HG02870 (cell line): Measurements from ENCODE around the gene ITFG1.
"Not testable (repeated sequence)": the region's sequence is repeated elsewhere in the genome, so short reads cannot be mapped to it uniquely, and the experiment has no call there.

Experiments used
- ATAC-seq: cut with Tn5 transposase; IDR thresholded peaks from one replicate; pipeline ENCODE4 v1.9.1; 2021; ENCODE audit warnings: mild to moderate bottlenecking, moderate library complexity; ENCODE audit not compliant: unreplicated experiment

Gene ITFG1

GRCh38 chr16:47254756-47255155 is 206.1 kb downstream of the ITFG1 start:
- no peak for ATAC-seq

DNA sequence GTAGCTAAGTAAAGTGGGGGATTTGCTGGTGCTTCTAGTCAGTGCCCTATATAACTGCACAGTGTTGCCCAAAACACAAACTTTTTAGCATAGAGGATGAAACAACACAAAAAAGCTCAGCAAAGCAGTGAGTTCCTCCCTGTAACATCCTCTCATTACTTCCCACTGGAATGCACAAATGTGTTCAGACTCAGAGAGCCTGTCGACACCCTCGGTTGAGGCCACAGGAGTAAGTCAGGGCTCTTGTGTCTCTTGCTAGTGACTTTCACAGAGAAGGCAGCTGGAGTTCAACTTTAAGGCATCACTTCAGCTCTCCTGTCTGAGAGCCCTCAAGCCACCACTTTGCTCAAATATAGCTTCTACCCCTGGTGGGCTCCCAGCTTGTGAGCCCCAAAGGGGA is 209.9 kb downstream of the ITFG1 start:
- no peak for ATAC-seq

DNA sequence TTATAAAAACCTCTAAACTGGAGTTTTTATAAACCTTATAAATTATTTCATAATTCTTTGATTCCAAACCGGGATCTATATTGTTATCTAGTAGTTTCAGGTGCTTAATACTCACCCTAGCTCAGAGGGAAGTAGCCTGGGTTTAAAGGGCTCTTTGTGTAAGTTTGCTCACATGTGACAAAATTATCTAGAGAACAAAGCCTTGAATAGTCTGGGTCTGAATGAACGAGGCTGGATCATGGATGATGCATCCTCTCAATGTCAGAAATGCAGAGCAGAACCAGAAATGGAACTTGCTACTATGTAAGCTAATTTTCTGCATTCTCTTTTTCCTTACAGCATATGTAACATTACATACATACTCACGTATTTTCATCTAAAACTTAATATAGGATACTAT is 213.2 kb downstream of the ITFG1 start:
- no peak for ATAC-seq

DNA sequence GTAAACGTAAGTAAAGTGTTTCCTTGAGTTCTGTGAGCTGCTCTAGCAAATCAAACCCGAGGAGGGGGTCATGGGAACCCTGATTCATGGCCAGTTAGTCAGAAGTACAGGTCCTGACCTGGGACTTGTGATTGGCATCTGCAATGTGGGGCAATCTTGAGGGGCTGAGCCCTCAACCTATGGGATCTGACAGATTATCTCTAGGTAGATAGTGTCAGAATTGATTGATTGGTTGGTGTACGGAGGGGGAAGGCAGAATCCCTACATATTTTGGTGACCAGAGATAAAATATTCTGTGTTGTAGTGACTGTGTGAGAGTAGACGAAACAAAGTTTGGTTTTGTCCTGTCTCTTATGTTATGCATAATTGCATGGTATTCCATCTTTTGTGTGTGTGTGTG is 216.7 kb downstream of the ITFG1 start:
- ATAC-seq: no peak

GRCh38 chr16:47241061-47241460 is 219.8 kb downstream of the ITFG1 start:
- ATAC-seq: no peak

- no peak for ATAC-seq
Measured at GRCh38 chr16:47236716-47237115, 224.1 kb downstream of the ITFG1 start.

- no peak for ATAC-seq
Measured at GRCh38 chr16:47230296-47230695, 230.6 kb downstream of the ITFG1 start.

GRCh38 chr16:47229053-47230050 is 231.5 kb downstream of the ITFG1 start:
- no peak for ATAC-seq

DNA sequence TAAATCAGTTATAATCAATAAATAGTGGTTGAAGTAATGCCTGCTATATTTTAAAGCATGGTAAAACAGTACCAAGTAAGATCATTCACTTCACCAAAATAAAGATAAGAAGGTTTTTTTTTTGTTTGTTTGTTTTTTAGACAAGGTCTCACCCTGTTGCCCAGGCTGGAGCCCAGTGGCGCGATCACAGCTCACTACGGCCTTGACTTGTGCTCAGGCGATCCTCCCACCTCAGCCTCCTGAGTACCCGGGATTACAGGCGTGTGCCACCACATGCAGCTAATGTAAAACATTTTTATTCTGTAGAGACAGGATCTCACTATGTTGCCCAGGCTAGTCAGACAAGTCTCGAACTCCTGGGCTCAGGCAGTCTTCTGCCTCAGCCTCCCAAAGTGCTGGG is 232.6 kb downstream of the ITFG1 start:
- no peak for ATAC-seq

GRCh38 chr16:47213761-47214440 is 247.0 kb downstream of the ITFG1 start:
- no peak for ATAC-seq

DNA sequence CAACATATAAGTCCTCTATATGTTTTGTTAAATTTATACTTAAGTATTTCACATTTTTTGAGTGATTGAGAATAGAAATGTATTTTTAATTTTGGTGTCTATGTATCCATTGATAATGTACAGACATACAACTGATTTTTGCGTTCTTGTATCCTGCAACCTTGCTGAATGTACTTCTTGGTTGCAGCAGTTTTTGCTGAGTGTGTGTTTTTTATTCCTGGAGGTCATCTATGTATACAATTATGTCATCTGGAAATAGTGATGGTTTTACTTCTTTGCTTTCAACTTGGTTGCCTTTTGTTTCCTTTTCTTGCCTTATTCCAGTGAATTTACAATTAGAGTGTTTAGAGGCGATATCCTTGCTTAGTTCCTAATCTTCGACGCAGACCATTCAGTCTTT is 249.6 kb downstream of the ITFG1 start:
- no peak for ATAC-seq

DNA sequence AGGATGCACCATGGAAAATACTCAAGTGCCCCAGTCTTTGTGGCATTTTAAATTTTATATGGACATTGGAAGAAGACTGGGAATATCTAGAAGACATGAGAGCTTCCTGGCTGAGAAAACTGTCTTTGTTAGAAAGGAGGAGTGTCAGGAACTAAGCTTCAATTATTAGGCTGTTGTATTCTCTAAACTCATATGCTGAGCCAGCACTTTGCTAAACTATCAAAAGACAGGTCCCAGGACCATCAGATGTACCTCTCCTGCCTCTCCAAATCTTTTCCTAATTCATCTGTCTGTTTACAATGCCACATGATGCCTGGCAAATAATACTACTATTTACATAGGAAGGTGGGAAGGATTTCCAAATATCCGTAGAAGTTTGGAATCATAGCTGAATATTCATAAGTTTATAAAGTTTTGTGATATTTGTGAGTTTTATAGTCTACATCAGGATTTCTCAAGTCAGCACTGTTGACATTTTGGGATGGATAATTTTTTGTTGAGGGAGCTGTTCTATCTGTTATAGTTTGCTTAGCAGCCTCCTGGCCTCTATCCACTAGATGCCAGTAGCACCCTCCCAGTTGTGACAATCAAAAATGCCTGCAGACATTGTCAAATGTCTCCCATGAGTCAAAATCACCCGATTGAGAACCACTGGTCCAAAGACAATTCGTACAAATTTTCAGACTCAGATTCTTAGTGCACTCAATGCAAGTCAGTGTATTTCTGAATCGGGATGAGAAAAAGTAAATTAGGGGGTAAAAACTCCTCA is 255.9 kb downstream of the ITFG1 start:
- ATAC-seq: no peak

DNA sequence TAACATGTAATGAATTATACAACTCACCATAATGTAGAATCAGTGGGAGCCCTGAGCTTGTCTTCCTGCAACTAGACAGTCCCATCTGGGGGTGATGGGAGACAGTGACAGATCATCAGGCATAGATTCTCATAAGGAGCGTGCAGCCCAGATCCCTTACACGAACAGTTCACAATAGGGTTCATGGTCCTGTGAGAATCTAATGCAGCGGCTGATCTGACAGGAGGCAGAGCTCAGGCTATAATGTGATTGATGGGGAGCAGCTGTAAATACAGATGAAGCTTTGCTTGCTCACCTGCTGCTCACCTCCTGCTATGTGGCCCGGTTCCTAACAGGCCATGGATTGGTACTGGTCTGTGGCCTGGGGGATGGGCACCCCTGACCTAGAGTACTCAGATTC is 257.4 kb downstream of the ITFG1 start:
- not testable (repeated sequence) for ATAC-seq

- no peak for ATAC-seq
Measured at GRCh38 chr16:47198180-47198575, 262.7 kb downstream of the ITFG1 start.

DNA sequence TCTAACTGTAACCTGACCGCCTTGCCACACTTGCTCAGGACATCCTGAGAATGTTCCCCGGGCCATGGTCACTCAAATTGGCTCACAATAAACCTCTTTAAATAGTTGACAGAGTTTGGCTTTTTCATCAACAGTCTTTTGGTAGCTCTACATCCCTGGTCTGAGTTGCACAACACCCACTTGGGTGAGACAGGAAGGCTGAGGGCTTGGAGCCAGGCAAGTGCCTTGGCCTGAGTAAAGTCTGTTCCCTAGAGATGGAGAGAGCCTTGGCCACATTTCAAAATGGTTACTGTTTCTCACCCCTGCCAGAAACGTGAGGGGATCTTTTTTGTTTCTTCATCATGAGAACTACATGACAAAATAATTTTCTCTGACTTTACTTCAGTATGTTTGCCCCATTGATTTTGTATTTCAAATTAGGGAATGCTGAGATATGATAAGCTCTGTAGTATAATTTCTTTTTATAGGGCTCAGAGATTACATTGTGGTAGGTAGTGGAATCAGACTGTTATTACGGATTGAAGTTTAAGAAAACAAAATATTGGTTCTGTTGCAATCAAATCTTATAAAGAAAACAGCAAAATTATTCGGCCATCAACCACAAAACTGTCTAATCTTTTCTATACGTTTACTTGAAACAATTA is 263.2 kb downstream of the ITFG1 start:
- ATAC-seq: no peak

- ATAC-seq: no peak
Measured at GRCh38 chr16:47196457-47196856, 264.4 kb downstream of the ITFG1 start.

GRCh38 chr16:47182318-47182717 is 278.5 kb downstream of the ITFG1 start:
- no peak for ATAC-seq

GRCh38 chr16:47181066-47181465 is 279.8 kb downstream of the ITFG1 start:
- ATAC-seq: not testable (repeated sequence)

DNA sequence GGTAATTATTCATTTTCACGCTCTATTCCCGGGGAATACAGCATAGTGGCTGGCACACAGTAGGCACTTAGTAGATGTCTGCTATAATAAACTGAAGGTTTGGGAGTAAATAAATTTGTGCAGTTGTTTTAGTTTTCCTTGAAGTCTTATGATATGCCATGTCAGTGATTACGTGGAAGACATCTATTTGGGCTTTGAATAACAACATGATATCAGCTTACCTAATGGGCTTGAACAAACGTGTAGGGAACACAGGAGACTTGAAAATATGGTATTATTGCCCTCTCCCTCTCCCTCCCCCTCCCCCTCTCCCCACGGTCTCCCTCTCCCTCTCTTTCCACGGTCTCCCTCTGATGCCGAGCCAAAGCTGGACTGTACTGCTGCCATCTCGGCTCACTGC is 280.8 kb downstream of the ITFG1 start:
- no peak for ATAC-seq

GRCh38 chr16:47175152-47175551 is 285.7 kb downstream of the ITFG1 start:
- ATAC-seq: no peak
